ENCODE measurements around the gene CARD11. TPM values are rescaled to one million over a fixed set of nuclear protein-coding genes. Genes with fewer than 3 reads are reported as not detected.

The CARD11 gene
- total RNA-seq, 1 donor from 2014 or later: 9.3 TPM

- no peak for DNase-seq (ENCODE audit: low spot score in 2 of 2, unreplicated experiment in 2 of 2)
- H3K9me3 Mint-ChIP-seq: peaks cover 4% of the 10 kb centered on the region
- no peaks in the 10 kb centered on the region for H3K27me3 Mint-ChIP-seq (ENCODE audit: low read depth)
- no peak overlapping the region for H3K27ac Mint-ChIP-seq
- H3K4me3 Mint-ChIP-seq: no peak overlapping the region
- H3K36me3 Mint-ChIP-seq: no peaks in the 10 kb centered on the region
- TF ChIP-seq CTCF (IDR thresholded peaks at IDR 0.05; ENCODE audit: unreplicated experiment): no peak
- no peaks in the 10 kb centered on the region for H3K4me1 Mint-ChIP-seq
These were observed 138.6 kb downstream of the CARD11 start for GRCh38 chr7:2905027-2905426.

GRCh38 chr7:2904202-2904601 is 139.5 kb downstream of the CARD11 start:
- DNase-seq (ENCODE audit: low spot score in 2 of 2, unreplicated experiment in 2 of 2): no peak
- H3K27ac Mint-ChIP-seq: no peak overlapping the region

GRCh38 chr7:2903682-2904162 is 139.9 kb downstream of the CARD11 start:
- Mint-ChIP-seq H3K27ac (no peak overlapping the region), H3K27me3 (ENCODE audit: low read depth) (no peaks in the 10 kb centered on the region), H3K4me1 (no peaks in the 10 kb centered on the region), H3K4me3 (no peak overlapping the region), H3K36me3 (no peaks in the 10 kb centered on the region), H3K9me3 (peaks cover 4% of the 10 kb centered on the region)
- TF ChIP-seq CTCF (IDR thresholded peaks at IDR 0.05; ENCODE audit: unreplicated experiment): no peak
- no peak for DNase-seq (ENCODE audit: low spot score in 2 of 2, unreplicated experiment in 2 of 2)

More at GRCh38 chr7:2904202-2904601, 139.5 kb downstream of the CARD11 start:
- no peak for TF ChIP-seq CTCF (IDR thresholded peaks at IDR 0.05; ENCODE audit: unreplicated experiment)
- Mint-ChIP-seq H3K27me3 (ENCODE audit: low read depth) (no peaks in the 10 kb centered on the region), H3K4me3 (no peak overlapping the region), H3K36me3 (no peaks in the 10 kb centered on the region), H3K9me3 (peaks cover 4% of the 10 kb centered on the region), H3K4me1 (no peaks in the 10 kb centered on the region)

GRCh38 chr7:2897023-2897422 is 146.6 kb downstream of the CARD11 start:
- H3K36me3 Mint-ChIP-seq: no peaks in the 10 kb centered on the region
- no peak overlapping the region for H3K4me3 Mint-ChIP-seq
- H3K27me3 Mint-ChIP-seq (ENCODE audit: low read depth): no peaks in the 10 kb centered on the region
- peaks cover 3% of the 10 kb centered on the region for H3K9me3 Mint-ChIP-seq
- H3K27ac Mint-ChIP-seq: no peak overlapping the region
- DNase-seq (ENCODE audit: low spot score in 2 of 2, unreplicated experiment in 2 of 2): no peak
- TF ChIP-seq CTCF (IDR thresholded peaks at IDR 0.05; ENCODE audit: unreplicated experiment): no peak
- no peaks in the 10 kb centered on the region for H3K4me1 Mint-ChIP-seq

GRCh38 chr7:2896131-2896530 is 147.5 kb downstream of the CARD11 start:
- no peak for TF ChIP-seq CTCF (IDR thresholded peaks at IDR 0.05; ENCODE audit: unreplicated experiment)
- Mint-ChIP-seq H3K4me1 (no peaks in the 10 kb centered on the region), H3K9me3 (peaks cover 3% of the 10 kb centered on the region), H3K27ac (no peak overlapping the region), H3K27me3 (ENCODE audit: low read depth) (no peaks in the 10 kb centered on the region), H3K4me3 (no peak overlapping the region), H3K36me3 (no peaks in the 10 kb centered on the region)
- DNase-seq (ENCODE audit: low spot score in 2 of 2, unreplicated experiment in 2 of 2): no peak
